NCI-H1105 (cell line): ENCODE measurements around the gene ANKRD6.

ENCODE experiments used
- DNase-seq: peaks from one replicate; lab custom pipeline; 2025; lab: John Stamatoyannopoulos, UW

Gene ANKRD6

GRCh38 chr6:89509777-89510281, 76.9 kb downstream of the ANKRD6 start:
- DNase-seq = peak; percentile 34

GRCh38 chr6:89510393-89510792, 77.4 kb downstream of the ANKRD6 start:
- DNase-seq = no peak

- no peak for DNase-seq
Measured at GRCh38 chr6:89518352-89519055, 85.6 kb downstream of the ANKRD6 start.

GRCh38 chr6:89520736-89521135, 87.8 kb downstream of the ANKRD6 start:
- no peak for DNase-seq

GRCh38 chr6:89522778-89523177, 89.8 kb downstream of the ANKRD6 start:
- DNase-seq = no peak

- no peak for DNase-seq
Measured at GRCh38 chr6:89525786-89526562, 93.0 kb downstream of the ANKRD6 start.

GRCh38 chr6:89526563-89526869, 93.6 kb downstream of the ANKRD6 start:
- no peak for DNase-seq

GRCh38 chr6:89527634-89528033, 94.7 kb downstream of the ANKRD6 start:
- DNase-seq = no peak

- DNase-seq = no peak
Measured at GRCh38 chr6:89528866-89529265, 95.9 kb downstream of the ANKRD6 start.

- DNase-seq = peak; percentile 2
Measured at GRCh38 chr6:89530982-89531381, 98.0 kb downstream of the ANKRD6 start.

- DNase-seq = no peak
Measured at GRCh38 chr6:89536231-89536630, 103.3 kb downstream of the ANKRD6 start.

- DNase-seq = no peak
Measured at GRCh38 chr6:89539779-89540178, 106.8 kb downstream of the ANKRD6 start.

GRCh38 chr6:89542081-89542857, 109.3 kb downstream of the ANKRD6 start:
- no peak for DNase-seq

- DNase-seq = no peak
Measured at GRCh38 chr6:89542866-89543265, 109.9 kb downstream of the ANKRD6 start.

GRCh38 chr6:89547281-89547680, 114.3 kb downstream of the ANKRD6 start:
- no peak for DNase-seq

GRCh38 chr6:89553431-89553830, 120.5 kb downstream of the ANKRD6 start:
- no peak for DNase-seq

- DNase-seq = no peak
Measured at GRCh38 chr6:89554106-89554505, 121.2 kb downstream of the ANKRD6 start.

- no peak for DNase-seq
Measured at GRCh38 chr6:89555031-89555430, 122.1 kb downstream of the ANKRD6 start.

- DNase-seq = no peak
Measured at GRCh38 chr6:89555806-89556205, 122.9 kb downstream of the ANKRD6 start.

- DNase-seq = no peak
Measured at GRCh38 chr6:89559487-89559886, 126.5 kb downstream of the ANKRD6 start.

- DNase-seq = no peak
Measured at GRCh38 chr6:89562093-89562973, 129.4 kb downstream of the ANKRD6 start.

- no peak for DNase-seq
Measured at GRCh38 chr6:89563866-89564265, 130.9 kb downstream of the ANKRD6 start.
